ENCODE measurements around the gene CLPTM1L.
"Not testable (repeated sequence)": the region's sequence is repeated elsewhere in the genome, so short reads cannot be mapped to it uniquely, and the experiment has no call there.

Gene CLPTM1L

DNA sequence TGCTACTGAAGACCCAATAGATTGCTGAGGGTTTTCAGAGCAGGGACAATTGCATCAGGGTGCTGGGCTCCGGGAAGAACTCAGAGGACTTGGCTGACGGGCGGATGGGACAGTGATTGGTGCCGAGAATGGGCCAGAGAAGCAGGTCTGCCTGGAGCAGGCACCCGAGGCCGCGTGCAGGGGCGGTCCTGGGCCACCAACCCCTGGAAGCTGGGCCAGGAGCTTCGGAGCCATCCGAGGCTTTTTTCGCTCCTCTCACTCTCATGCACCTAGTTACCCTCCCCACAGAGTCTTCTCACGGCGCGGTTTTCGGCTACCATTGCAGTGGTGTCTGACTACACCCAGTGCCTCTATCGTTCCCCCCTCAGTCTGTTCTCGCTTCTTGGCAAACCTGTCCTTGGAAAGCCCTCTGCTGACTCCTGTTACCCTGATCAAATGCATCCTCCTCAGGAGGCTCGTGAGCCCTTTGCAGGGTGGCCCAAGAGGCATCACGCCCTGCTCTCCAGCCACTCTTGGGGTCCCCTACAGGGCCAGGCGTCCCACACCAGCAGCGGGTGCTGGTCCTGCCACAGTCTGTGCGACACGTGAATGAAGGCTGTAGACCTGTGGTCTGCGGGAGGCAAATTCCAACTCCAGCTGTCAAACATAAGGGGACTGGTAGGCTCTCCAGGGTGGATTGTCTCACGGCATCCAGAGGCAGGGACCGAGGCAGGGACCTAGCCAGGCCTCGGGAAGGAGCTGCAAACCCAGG lies 1.2 kb upstream of the CLPTM1L start:
- peak overlapping the region; percentile 85 for H3K4me3 ChIP-seq (ENCODE audit: low read depth, low read length)
- no peak for DNase-seq (ENCODE audit: low read depth)
- TF ChIP-seq, protein P1, sequence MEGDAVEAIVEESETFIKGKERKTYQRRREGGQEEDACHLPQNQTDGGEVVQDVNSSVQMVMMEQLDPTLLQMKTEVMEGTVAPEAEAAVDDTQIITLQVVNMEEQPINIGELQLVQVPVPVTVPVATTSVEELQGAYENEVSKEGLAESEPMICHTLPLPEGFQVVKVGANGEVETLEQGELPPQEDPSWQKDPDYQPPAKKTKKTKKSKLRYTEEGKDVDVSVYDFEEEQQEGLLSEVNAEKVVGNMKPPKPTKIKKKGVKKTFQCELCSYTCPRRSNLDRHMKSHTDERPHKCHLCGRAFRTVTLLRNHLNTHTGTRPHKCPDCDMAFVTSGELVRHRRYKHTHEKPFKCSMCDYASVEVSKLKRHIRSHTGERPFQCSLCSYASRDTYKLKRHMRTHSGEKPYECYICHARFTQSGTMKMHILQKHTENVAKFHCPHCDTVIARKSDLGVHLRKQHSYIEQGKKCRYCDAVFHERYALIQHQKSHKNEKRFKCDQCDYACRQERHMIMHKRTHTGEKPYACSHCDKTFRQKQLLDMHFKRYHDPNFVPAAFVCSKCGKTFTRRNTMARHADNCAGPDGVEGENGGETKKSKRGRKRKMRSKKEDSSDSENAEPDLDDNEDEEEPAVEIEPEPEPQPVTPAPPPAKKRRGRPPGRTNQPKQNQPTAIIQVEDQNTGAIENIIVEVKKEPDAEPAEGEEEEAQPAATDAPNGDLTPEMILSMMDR (IDR thresholded peaks at IDR 0.05; ENCODE audit: low read depth, low read length, missing control alignments) = no peak

- no peak for DNase-seq (ENCODE audit: low read depth)
- TF ChIP-seq, protein P1 (IDR thresholded peaks at IDR 0.05; ENCODE audit: low read depth, low read length, missing control alignments) = no peak
- H3K4me3 ChIP-seq (ENCODE audit: low read depth, low read length) = peak overlapping the region; percentile 85
These were observed 683 bp downstream of the CLPTM1L start for GRCh38 chr5:1343931-1344901.

GRCh38 chr5:1343315-1343751 lies 1.6 kb downstream of the CLPTM1L start:
- peak overlapping the region; percentile 85 for H3K4me3 ChIP-seq (ENCODE audit: low read depth, low read length)
- TF ChIP-seq, protein P1 (IDR thresholded peaks at IDR 0.05; ENCODE audit: low read depth, low read length, missing control alignments) = no peak
- no peak for DNase-seq (ENCODE audit: low read depth)

DNA sequence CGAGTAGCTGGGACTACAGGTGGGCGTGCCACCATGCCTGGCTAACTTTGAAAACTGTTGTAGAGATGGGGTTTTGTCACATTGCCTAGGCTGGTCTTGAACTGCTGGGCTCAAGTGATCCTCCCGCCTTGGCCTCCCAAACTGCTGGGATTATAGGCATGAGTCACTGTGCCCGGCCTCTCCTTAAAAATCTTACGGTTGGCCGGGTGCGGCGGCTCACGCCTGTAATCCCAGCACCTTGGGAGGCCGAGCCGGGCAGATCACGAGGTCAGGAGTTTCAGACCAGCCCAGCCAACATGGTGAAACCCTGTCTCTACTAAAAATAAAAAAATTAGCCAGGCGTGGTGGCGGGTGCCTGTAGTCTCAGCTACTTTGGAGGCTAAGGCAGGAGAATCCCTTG lies 2.2 kb downstream of the CLPTM1L start:
- peak overlapping the region; percentile 85; the same call in 1 of the 2 replicates for H3K4me3 ChIP-seq (ENCODE audit: low read depth, low read length)

DNA sequence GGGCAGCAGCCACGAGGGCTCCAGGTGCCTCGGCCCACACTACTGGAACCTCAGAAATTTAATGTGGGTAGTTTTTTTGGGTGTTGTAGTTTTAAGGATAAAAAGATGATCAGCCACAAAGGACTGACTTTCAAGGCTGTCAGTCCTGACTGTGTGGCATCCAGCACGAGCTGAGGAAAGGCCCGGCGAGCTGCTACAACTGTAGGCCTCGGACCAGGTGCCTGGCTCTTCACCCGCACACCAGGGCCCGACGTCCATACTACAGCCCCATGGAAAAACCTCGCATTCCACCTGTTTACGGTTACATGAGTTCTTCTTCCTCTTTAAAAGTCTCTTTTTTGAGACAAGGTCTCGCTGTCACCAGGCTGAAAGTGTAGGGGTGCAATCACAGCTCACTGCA lies 2.6 kb downstream of the CLPTM1L start:
- no peak for DNase-seq (ENCODE audit: low read depth)
- H3K4me3 ChIP-seq (ENCODE audit: low read depth, low read length) = no peak overlapping the region; the same call in 1 of the 2 replicates
- TF ChIP-seq, protein P1 (IDR thresholded peaks at IDR 0.05; ENCODE audit: low read depth, low read length, missing control alignments) = no peak

More for the DNA sequence above, 2.2 kb downstream of the CLPTM1L start:
- DNase-seq (ENCODE audit: low read depth) = not testable (repeated sequence)

DNA sequence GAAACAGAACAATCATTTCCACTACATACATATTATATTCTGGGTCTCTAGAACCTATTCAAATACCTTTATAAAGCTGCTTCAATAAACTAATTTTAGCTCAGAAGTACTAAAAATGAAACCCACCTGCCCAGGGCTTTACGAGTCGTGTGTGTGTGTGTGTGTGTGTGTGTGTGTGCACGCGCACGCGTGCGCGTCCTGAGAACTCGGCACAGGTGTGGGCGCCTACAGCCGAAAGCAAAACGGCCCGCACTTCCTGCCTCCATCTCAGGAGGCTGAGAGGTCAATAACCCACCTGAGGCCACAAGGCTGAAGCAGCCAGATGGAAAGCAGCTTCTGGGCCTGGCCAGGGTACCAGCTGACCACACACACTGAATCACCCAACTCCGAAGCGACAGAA lies 3.0 kb downstream of the CLPTM1L start:
- DNase-seq (ENCODE audit: low read depth) = peak; percentile 66
- TF ChIP-seq, protein P1 (IDR thresholded peaks at IDR 0.05; ENCODE audit: low read depth, low read length, missing control alignments) = no peak
- H3K4me3 ChIP-seq (ENCODE audit: low read depth, low read length) = no peak overlapping the region; the same call in 1 of the 2 replicates

- not testable (repeated sequence) for DNase-seq (ENCODE audit: low read depth); H3K4me3 ChIP-seq (ENCODE audit: low read depth, low read length)
These were observed 5.1 kb downstream of the CLPTM1L start for GRCh38 chr5:1339818-1340210.

GRCh38 chr5:1339139-1339817 lies 5.6 kb downstream of the CLPTM1L start:
- not testable (repeated sequence) for DNase-seq (ENCODE audit: low read depth); H3K4me3 ChIP-seq (ENCODE audit: low read depth, low read length)

Measured in GM12864 (cell line).